ENCODE results near the gene UBE2I.

UBE2I gene

DNA sequence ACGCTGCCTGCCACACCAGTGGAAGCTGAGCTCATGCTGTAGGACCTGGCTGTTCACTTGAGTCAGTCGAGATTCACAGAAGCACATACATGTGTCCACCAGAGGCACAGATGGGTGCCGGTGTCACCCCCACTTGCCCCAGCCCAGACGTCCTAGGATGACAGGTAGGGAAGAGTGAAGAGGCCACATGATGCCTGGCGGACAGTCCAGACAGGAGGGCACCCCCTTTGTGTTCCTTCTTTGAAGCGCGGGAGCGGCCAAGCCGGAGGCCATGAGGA is 8.8 kb downstream of the UBE2I start:
- TF ChIP-seq, protein P1, sequence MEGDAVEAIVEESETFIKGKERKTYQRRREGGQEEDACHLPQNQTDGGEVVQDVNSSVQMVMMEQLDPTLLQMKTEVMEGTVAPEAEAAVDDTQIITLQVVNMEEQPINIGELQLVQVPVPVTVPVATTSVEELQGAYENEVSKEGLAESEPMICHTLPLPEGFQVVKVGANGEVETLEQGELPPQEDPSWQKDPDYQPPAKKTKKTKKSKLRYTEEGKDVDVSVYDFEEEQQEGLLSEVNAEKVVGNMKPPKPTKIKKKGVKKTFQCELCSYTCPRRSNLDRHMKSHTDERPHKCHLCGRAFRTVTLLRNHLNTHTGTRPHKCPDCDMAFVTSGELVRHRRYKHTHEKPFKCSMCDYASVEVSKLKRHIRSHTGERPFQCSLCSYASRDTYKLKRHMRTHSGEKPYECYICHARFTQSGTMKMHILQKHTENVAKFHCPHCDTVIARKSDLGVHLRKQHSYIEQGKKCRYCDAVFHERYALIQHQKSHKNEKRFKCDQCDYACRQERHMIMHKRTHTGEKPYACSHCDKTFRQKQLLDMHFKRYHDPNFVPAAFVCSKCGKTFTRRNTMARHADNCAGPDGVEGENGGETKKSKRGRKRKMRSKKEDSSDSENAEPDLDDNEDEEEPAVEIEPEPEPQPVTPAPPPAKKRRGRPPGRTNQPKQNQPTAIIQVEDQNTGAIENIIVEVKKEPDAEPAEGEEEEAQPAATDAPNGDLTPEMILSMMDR (IDR thresholded peaks at IDR 0.05; ENCODE audit: extremely low read depth, missing control alignments): no peak
- DNase-seq (ENCODE audit: low spot score): no peak

DNA sequence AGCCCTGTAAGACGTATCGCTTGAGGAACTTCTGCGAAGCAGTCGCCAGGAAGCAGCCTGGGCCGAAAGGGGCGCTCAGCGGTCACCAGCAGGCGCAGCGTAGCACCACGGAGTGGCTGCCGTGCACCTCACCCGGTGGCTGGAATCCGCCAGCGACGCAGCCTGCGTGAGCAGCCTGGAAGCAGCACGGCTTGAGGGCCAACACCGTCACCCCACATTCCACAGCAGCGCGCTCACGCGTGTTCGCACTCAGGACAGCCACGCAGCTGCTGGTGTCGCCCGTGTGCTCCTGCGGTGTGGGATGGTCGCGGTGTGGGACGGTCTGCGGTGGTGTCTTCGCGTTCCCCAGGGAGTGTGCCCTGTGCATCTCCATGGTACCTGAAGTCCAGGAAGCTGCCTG is 9.6 kb downstream of the UBE2I start:
- TF ChIP-seq, protein P1 (IDR thresholded peaks at IDR 0.05; ENCODE audit: extremely low read depth, missing control alignments): no peak
- no peak for DNase-seq (ENCODE audit: low spot score)

DNA sequence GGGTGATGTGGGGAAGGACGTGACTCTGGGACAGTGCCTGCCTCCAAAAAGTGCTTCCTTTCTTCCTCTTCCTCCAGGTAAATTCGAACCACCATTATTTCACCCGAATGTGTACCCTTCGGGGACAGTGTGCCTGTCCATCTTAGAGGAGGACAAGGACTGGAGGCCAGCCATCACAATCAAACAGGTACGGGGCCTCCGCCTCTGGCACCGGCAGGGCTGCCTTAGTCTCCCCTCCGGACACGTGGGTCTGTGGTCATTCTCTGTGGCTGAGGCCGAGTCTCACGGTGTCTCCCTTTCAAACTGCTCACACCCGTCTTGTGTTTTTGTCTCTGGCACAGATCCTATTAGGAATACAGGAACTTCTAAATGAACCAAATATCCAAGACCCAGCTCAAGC is 10.7 kb downstream of the UBE2I start:
- DNase-seq (ENCODE audit: low spot score): no peak
- TF ChIP-seq, protein P1 (IDR thresholded peaks at IDR 0.05; ENCODE audit: extremely low read depth, missing control alignments): no peak

DNA sequence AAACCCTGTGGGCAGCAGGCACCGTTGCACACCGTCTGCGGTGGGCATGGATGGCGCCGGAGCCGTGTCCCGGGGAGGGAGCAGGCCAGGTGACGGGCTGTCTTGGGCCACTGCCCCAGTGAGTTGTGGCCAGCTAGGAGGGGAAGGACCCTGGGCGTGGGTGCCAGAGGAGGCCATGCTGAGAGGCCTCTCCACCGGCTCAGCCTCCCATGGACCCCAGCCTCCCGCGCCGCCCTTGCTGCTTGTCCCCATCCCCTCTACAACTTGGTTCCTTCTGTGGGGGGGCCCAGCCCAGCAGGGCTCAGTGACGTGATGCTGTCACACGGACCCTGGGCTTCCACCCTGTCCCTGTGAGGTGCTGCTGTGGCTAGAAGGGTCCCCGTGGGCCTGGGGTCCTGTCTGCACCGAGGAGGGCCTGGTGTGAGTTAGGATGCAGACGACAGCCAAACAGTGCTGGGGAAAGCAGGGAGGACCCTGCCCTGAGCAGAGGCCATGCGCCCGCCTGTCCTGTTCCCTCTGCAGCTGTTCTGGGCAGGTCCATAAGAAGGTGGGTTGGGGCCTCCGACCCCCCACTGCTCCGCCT is 11.3 kb downstream of the UBE2I start:
- DNase-seq (ENCODE audit: low spot score): no peak
- TF ChIP-seq, protein P1 (IDR thresholded peaks at IDR 0.05; ENCODE audit: extremely low read depth, missing control alignments): no peak

DNA sequence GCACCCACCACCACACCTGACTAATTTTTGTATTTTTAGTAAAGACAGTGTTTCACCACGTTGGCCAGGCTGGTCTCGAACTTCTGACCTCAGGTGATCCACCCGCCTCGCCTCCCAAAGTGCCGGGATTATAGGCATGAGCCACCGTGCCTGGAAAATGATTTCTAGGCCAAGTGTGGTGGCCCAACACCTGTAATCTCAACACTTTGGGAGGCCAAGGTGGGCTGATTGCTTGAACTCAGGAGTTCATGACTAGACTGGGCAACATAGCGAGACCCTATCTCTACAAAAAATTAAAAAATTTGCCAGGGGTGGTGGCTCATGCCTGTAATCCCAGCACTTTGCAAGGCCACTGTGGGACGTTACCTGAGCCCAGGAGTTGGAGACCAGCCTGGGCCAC is 13.0 kb downstream of the UBE2I start:
- DNase-seq (ENCODE audit: low spot score): no peak
- TF ChIP-seq, protein P1 (IDR thresholded peaks at IDR 0.05; ENCODE audit: extremely low read depth, missing control alignments): no peak

DNA sequence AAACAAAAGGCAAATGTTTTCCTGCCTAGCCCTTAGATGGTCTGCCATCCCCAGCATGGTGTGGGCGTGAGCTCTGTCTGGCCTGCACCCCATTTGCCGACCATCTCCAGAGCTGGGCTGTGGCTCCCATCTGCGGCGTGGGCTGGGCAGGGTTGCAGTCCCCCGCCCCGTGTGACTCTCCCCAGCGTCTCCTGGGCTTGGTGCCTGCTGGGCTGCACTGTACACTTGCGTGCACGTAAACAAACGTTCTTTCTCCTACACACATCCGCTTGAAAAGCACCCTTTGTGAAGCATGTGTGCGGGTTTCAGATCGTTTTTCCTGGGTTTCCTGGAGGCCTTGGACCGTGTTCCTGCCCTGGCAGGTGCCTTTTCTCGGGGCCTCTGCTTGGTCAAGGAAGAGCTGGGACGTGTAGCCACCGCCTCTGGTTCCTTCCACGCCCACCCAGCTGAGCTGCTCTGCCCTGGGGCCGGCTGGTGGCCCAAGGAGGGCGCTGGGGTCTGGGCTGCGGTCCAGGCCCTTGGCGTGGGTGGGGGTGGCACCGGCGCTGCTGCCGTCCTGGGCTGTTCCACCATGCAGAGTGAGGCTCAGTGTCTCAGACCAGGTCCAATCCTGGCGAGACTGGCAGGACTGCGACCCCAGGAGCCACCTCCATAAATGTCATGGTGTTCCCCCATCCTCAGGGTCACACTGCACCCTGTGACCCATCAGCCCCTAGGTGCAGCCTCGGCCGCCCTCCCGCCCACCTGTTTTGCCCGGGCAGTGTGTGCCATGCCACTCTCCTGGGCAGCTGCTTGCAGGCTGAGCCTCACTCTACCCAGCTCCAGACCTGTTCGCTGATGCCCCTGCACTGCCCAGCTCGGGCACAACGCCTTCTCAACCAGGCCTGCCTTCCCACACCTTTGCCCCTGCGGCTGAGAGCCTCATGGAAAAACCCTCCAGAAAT is 14.1 kb downstream of the UBE2I start:
- TF ChIP-seq, protein P1 (IDR thresholded peaks at IDR 0.05; ENCODE audit: extremely low read depth, missing control alignments): no peak
- DNase-seq (ENCODE audit: low spot score): no peak

DNA sequence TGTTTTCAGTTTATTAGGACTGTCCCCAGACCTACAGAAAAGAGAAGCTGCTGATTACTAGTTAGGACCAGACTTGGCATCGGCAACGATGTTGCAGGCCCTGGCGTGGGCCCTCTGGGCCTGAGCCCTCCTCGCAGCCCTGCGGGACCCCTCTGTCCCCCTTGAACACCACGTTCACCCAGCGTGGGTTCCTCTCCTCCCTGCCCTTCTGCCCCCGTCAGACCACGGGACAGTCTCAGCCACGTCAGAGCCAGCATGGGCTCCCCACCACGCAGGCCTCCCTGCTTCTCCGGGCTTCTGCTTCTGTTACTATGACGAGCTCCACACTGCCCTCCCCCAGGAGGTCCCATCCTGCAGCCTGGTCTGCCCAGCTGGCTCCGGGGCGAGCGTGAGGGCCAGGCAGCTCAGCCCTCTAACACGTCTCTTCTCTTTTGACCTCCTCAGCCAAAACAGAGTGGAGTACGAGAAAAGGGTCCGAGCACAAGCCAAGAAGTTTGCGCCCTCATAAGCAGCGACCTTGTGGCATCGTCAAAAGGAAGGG is 14.9 kb downstream of the UBE2I start:
- DNase-seq (ENCODE audit: low spot score): no peak
- TF ChIP-seq, protein P1 (IDR thresholded peaks at IDR 0.05; ENCODE audit: extremely low read depth, missing control alignments): no peak

All from GM20000 (cell line).